ENCODE results near the gene CPNE4. TPM values are rescaled to one million over a fixed set of nuclear protein-coding genes. Genes with fewer than 3 reads are reported as not detected.

Gene CPNE4
- total RNA-seq, 1 experiment from 2014 or later, result 1.9 TPM

DNA sequence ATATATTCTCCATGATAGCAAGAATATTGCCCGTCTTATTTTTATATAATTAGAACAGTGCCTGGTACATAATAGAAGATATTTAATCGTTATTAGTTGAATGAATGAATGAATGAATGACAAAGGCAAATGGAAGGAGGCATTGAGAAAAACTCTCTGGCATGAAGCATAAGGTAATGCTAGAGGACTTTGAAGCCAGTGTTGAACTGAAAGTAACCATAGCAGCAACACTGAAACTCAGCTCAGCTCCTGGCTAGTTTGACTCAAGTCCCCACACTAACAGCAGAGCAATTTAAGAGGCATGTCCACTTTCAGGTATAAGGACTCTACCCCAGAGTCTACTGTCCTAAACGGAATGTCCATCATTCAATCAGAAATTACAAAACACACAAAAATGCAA lies 227.0 kb downstream of the CPNE4 start:
- no peaks in the 10 kb centered on the region for H3K9me3 Mint-ChIP-seq
- TF ChIP-seq, protein P1, sequence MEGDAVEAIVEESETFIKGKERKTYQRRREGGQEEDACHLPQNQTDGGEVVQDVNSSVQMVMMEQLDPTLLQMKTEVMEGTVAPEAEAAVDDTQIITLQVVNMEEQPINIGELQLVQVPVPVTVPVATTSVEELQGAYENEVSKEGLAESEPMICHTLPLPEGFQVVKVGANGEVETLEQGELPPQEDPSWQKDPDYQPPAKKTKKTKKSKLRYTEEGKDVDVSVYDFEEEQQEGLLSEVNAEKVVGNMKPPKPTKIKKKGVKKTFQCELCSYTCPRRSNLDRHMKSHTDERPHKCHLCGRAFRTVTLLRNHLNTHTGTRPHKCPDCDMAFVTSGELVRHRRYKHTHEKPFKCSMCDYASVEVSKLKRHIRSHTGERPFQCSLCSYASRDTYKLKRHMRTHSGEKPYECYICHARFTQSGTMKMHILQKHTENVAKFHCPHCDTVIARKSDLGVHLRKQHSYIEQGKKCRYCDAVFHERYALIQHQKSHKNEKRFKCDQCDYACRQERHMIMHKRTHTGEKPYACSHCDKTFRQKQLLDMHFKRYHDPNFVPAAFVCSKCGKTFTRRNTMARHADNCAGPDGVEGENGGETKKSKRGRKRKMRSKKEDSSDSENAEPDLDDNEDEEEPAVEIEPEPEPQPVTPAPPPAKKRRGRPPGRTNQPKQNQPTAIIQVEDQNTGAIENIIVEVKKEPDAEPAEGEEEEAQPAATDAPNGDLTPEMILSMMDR (conservative IDR thresholded peaks at IDR 0.05), result no peak
- H3K9me3 ChIP-seq (ENCODE audit: control insufficient read depth, low read depth, low read length), result no peaks in the 10 kb centered on the region
- H3K14ac ChIP-seq (ENCODE audit: insufficient read depth, low read length), result no peak overlapping the region; the same call in 1 of the 2 replicates
- no peak overlapping the region for H3T11ph ChIP-seq (ENCODE audit: low read length)
- H3K23ac ChIP-seq (ENCODE audit: insufficient read length, low read depth, low read length), result no peak overlapping the region
- H2BK20ac ChIP-seq (ENCODE audit: low read depth, low read length, poor library complexity, severe bottlenecking), result no peak overlapping the region
- H3K27me3 ChIP-seq (ENCODE audit: insufficient read depth, low read length), result no peaks in the 10 kb centered on the region; the same call in 1 of the 2 replicates
- H4K91ac ChIP-seq (ENCODE audit: insufficient read length, low read depth, low read length), result no peak overlapping the region
- no peak overlapping the region for H3K56ac ChIP-seq (ENCODE audit: insufficient read length, low read depth, low read length)
- no peaks in the 10 kb centered on the region for H3K79me1 ChIP-seq (ENCODE audit: insufficient read depth, low read depth, low read length, poor library complexity, severe bottlenecking)
- H2BK5ac ChIP-seq (ENCODE audit: insufficient read length, low read length), result no peak overlapping the region
- H3K27ac Mint-ChIP-seq, result no peak overlapping the region; a peak in 1 of 7 replicates
- H3K23me2 ChIP-seq (ENCODE audit: insufficient read length, low read depth, low read length, poor library complexity, severe bottlenecking), result no peaks in the 10 kb centered on the region
- no peak overlapping the region for H2AK5ac ChIP-seq (ENCODE audit: insufficient read length, low read length)
- H3K79me2 ChIP-seq (ENCODE audit: insufficient read depth, low read length), result no peaks in the 10 kb centered on the region
- peaks cover 20 to 21% of the 10 kb centered on the region in 2 experiments for H3K4me1 Mint-ChIP-seq
- H3K4me2 ChIP-seq (ENCODE audit: insufficient read depth, insufficient read length, low read length), result no peak overlapping the region
- no peak overlapping the region for H3K4ac ChIP-seq (ENCODE audit: low read depth, low read length)
- no peaks in the 10 kb centered on the region for H3K27me3 Mint-ChIP-seq (ENCODE audit: low read depth)
- DNase-seq, result no peak
- H3K4me1 ChIP-seq (ENCODE audit: insufficient read depth, low read length), result no peaks in the 10 kb centered on the region; the same call in 1 of the 2 replicates
- no peak overlapping the region for H2BK120ac ChIP-seq (ENCODE audit: low read depth, low read length, poor library complexity, severe bottlenecking)
- H2BK12ac ChIP-seq (ENCODE audit: insufficient read length, low read depth, low read length), result no peak overlapping the region
- no peak overlapping the region for H3K18ac ChIP-seq (ENCODE audit: insufficient read length, low read depth, low read length)
- no peak overlapping the region for H3K9ac ChIP-seq (ENCODE audit: extremely low read depth, insufficient read length, low read length)
- no peaks in the 10 kb centered on the region for H4K20me1 ChIP-seq (ENCODE audit: control insufficient read depth, insufficient read depth, insufficient read length)
- no peak overlapping the region for H2AFZ ChIP-seq (ENCODE audit: low read length)
- H4K8ac ChIP-seq (replicated peaks; ENCODE audit: insufficient read length, low read depth, low read length), result no peak overlapping the region
- WGBS (ENCODE audit: extremely low coverage, insufficient read length, low lambda C conversion rate), result no CpG with 5 or more reads among the region's 3 CpGs
- H3K27ac ChIP-seq (ENCODE audit: insufficient read length, low read depth, low read length), result no peak overlapping the region
- no peak overlapping the region for H3K4me3 Mint-ChIP-seq
- no peak overlapping the region for H2BK15ac ChIP-seq (ENCODE audit: low read depth, low read length)
- H4K5ac ChIP-seq (ENCODE audit: insufficient read length, low read depth, low read length), result no peak overlapping the region
- H3K36me3 Mint-ChIP-seq (ENCODE audit: insufficient read depth in 1 of 3, low read depth in 3 of 3), result no peaks in the 10 kb centered on the region
